WTC11 (cell line): Measurements from ENCODE around the gene DHX34.

Experiments
- ATF1 ChIP-seq: sonication (generic); formaldehyde crosslinking; IDR thresholded peaks from 2 replicates; pipeline ENCODE4 v1.8.1; 2023; ENCODE audit warnings: mild to moderate bottlenecking, moderate library complexity, missing genetic modification reagents
- CREM ChIP-seq: sonication (generic); formaldehyde crosslinking; IDR thresholded peaks from 2 replicates; pipeline ENCODE4 v1.8.1; 2022; ENCODE audit warnings: mild to moderate bottlenecking, missing genetic modification reagents, moderate library complexity
- CTCF ChIP-seq: fragments of 200-600 bp; IDR thresholded peaks from 2 replicates; pipeline ENCODE4 v1.8.0; 2022; ENCODE audit warnings: antibody characterized with exemption
- ELF4 ChIP-seq: sonication (generic); formaldehyde crosslinking; IDR thresholded peaks from 2 replicates; pipeline ENCODE4 v1.8.1; 2022; ENCODE audit warnings: low read depth, mild to moderate bottlenecking, moderate library complexity, missing genetic modification reagents
- ESRRA ChIP-seq: sonication (generic); formaldehyde crosslinking; IDR thresholded peaks from 2 replicates; pipeline ENCODE4 v1.8.1; 2022; ENCODE audit warnings: mild to moderate bottlenecking, missing genetic modification reagents, borderline replicate concordance
- FOXP1 ChIP-seq: sonication (generic); formaldehyde crosslinking; IDR thresholded peaks from 2 replicates; pipeline ENCODE4 v1.8.0; 2022; ENCODE audit warnings: missing genetic modification reagents, mild to moderate bottlenecking, moderate library complexity, borderline replicate concordance
- JUN ChIP-seq: sonication (generic); formaldehyde crosslinking; IDR thresholded peaks from 2 replicates; pipeline ENCODE4 v1.8.0; 2023; ENCODE audit warnings: mild to moderate bottlenecking, missing genetic modification reagents
- OVOL2 ChIP-seq: fragments of 250-450 bp; sonication (Bioruptor Pico); IDR thresholded peaks from 2 replicates; pipeline ENCODE4 v1.9.0; 2021; ENCODE audit warnings: mild to moderate bottlenecking, borderline replicate concordance
- ZNF317 ChIP-seq: sonication (generic); formaldehyde crosslinking; IDR thresholded peaks from 2 replicates; pipeline ENCODE4 v1.8.1; 2023; ENCODE audit warnings: low read depth, mild to moderate bottlenecking, moderate library complexity, missing genetic modification reagents, borderline replicate concordance
- TF ChIP-seq, protein P1 (sequence below): sonication (generic); formaldehyde crosslinking; IDR thresholded peaks from 2 replicates; pipeline ENCODE4 v1.8.1; 2022; ENCODE audit warnings: low read depth, missing genetic modification reagents, borderline replicate concordance

- no peak for TF ChIP-seq CTCF
- no peak for TF ChIP-seq ATF1 (CRISPR knock-in tag)
- TF ChIP-seq JUN = no peak
- no peak for TF ChIP-seq ESRRA
- TF ChIP-seq OVOL2 (CRISPR knock-in tag) = no peak
- no peak for TF ChIP-seq ZNF317 (CRISPR knock-in tag)
- TF ChIP-seq ELF4 (CRISPR knock-in tag) = no peak
- TF ChIP-seq, protein P1, sequence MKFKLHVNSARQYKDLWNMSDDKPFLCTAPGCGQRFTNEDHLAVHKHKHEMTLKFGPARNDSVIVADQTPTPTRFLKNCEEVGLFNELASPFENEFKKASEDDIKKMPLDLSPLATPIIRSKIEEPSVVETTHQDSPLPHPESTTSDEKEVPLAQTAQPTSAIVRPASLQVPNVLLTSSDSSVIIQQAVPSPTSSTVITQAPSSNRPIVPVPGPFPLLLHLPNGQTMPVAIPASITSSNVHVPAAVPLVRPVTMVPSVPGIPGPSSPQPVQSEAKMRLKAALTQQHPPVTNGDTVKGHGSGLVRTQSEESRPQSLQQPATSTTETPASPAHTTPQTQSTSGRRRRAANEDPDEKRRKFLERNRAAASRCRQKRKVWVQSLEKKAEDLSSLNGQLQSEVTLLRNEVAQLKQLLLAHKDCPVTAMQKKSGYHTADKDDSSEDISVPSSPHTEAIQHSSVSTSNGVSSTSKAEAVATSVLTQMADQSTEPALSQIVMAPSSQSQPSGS (CRISPR knock-in tag) = no peak
- no peak for TF ChIP-seq FOXP1
- no peak for TF ChIP-seq CREM
These were observed 49.8 kb downstream of the DHX34 start for GRCh38 chr19:47398707-47399597.
